DMS114 treated with DMSO at 0.1 percent for 48 hours (cell line): ENCODE results near the gene TOGARAM1.
"Not testable (repeated sequence)": the region's sequence is repeated elsewhere in the genome, so short reads cannot be mapped to it uniquely, and the experiment has no call there.

Experiments
- DNase-seq: peaks from one replicate; lab custom pipeline; 2025; ENCODE audit not compliant: unreplicated experiment; lab: John Stamatoyannopoulos, UW

Gene TOGARAM1

DNA sequence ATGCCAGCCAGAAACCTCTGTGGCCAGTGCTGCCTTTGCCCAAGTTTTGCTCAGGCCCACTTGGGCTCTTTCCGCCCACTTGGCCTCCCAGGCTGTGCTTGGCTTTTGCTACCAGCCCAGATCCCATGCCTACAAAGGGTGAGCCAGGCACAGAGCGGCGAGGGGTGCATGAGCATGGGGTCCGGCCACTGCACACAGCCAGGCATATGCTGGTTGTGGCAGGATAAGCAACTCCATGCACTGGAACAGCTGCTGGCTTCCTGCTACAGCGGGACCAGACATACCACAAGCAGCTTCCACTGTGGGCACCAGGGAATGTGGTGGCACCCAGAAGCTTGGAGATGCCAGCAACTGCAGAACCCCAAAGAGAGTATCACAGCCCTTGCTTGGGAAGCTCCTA, 76.3 kb downstream of the TOGARAM1 start:
- no peak for DNase-seq

GRCh38 chr14:45038865-45039264, 76.9 kb downstream of the TOGARAM1 start:
- DNase-seq, result no peak

GRCh38 chr14:45039390-45039789, 77.4 kb downstream of the TOGARAM1 start:
- no peak for DNase-seq

DNA sequence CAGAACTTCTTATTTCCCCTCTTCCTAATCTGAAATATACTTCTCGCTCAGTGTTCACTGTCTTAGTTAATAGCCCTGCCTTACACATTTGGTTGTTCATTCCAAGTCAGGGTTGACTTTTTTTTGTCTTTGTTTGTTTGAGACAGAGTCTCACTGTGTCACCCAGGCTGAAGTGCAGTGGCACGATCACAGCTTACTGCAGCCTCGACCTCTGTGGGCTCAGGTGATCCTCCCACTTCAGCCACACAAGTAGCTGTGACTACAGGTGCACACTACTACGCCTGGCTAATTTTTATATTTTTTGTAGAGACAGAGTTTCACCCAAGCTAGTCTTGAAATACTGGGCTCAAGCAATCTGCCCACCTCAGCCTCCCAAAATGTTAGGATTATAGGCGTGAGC, 79.7 kb downstream of the TOGARAM1 start:
- DNase-seq, result no peak

GRCh38 chr14:45044638-45045037, 82.6 kb downstream of the TOGARAM1 start:
- no peak for DNase-seq

DNA sequence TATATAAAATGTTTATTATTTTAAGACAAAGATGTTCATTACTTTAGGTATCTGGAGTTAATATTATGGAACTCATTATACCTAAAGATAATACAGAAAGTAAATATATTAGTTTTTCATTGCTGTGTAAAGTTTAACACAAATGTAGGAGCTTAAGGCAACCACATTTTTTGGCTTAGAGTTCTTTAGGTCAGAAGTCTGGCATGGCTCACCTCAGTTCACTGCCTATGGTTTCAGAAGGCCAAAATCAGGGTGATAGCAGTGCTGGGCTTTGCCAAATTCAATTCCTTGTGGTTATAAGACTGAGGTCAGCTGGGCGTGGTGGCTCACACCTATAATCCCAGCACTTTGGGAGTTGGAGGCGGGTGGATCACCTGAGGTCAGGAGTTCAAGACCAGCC, 86.4 kb downstream of the TOGARAM1 start:
- no peak for DNase-seq

DNA sequence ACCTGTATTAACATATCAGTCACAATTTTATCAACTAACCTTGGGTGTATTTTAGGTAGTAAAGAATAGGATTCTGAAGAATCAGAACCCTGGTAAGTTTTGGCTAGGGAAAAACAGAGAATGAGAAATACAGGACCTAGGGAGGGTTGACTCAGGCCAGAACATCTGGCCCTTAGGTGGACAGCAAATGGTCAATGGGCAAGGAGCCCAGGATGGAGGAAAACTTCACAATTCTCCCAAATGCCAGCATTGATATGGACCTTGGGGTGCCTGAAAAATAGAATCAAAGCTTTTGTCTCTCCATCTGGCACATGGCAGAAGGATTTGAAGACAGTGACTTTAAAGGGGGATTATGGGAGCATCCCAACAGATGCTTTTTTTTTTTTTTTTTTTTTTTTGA, 89.2 kb downstream of the TOGARAM1 start:
- no peak for DNase-seq

DNA sequence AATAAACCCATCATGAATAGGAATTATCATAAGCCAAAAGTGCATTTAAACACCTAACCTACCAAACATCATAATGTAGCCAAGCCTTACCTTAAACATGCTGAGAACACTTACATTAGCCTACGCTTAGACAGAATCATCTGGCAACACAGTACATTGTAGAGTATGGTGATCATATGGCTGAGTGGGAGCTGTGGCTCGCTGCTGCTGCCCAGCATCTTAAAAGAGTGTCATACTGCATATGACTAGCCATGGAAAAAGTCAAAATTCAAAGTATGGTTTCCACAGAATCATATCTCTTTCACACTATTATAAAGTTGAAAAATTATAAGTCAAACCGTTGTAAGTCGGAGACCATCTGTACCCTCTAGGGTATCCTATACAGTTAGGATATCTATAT, 89.9 kb downstream of the TOGARAM1 start:
- no peak for DNase-seq

GRCh38 chr14:45057349-45057748, 95.4 kb downstream of the TOGARAM1 start:
- no peak for DNase-seq

DNA sequence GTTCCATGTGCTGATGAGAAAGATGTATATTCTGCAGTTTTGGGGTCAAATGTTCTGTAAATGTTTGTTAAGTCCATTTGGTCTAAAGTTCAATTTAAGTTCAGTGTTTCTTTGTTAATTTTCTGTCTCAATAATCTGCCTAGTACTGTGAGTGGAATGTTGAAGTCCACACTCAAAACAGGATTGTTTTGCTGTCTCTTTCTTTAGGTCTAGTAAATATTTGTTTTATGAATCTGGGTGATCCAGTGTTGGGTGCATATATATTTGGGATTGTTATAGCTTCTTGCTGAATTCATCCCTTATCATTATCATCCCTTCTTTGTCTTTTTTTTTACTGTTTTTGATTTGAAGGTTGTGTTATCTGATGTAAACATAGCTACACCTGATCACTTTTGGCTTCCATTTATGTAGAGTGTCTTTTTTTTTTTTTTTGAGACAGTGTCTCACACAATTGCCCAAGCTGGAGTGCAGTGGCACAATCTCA, 95.9 kb downstream of the TOGARAM1 start:
- DNase-seq, result no peak

- DNase-seq, result no peak
Observed at GRCh38 chr14:45060551-45060950, 98.6 kb downstream of the TOGARAM1 start.

DNA sequence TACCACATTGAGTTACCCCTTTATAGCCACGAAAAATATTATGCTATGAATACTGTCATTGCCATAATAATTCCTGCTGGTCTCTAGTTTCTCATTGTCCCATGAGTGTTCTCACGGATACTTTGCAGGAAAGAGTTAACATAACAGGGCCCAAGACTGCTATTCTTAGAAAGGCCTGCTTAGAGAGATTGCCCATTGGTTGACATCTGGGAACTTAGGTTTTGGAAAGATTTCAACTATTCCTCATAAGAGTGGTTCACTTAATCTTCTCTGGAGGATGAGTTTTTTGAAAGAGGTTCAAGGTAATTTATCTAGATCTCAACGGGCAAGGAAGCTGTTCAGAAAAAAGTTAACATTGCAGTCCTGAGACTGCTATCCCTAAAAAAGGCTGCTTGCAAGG, 103.5 kb downstream of the TOGARAM1 start:
- no peak for DNase-seq

GRCh38 chr14:45065956-45066355, 104.0 kb downstream of the TOGARAM1 start:
- no peak for DNase-seq

DNA sequence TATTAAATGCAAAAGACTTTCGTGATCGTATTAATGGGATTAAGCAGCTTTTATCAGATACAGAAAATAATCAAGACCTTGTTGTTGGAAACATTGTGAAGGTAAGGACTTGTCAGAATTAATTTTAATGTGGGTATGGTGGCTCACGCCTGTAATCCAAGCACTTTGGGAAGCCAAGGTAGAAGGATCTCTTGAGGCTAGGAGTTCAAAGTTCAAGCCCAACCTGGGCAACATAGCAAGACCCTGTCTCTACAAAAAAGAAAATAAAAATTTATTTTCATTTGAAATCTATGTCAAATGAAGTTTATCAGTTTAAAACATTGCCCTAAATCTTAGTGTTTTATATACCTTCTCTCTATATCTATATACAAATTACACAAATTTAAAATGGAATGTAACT, 104.7 kb downstream of the TOGARAM1 start:
- no peak for DNase-seq

DNA sequence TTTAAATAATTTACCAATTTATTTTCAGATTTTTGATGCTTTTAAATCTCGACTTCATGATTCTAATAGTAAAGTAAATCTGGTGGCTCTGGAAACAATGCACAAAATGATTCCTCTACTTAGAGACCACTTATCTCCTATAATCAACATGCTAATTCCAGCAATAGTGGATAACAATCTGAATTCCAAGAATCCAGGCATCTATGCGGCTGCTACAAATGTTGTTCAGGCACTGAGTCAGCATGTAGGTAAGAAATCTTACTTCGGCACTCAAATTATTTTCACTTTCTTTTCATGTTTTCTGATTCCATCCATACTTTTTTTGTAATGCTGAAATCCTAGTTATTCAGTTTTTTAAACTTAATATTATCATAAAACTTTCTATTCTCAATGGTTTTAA, 106.4 kb downstream of the TOGARAM1 start:
- no peak for DNase-seq

DNA sequence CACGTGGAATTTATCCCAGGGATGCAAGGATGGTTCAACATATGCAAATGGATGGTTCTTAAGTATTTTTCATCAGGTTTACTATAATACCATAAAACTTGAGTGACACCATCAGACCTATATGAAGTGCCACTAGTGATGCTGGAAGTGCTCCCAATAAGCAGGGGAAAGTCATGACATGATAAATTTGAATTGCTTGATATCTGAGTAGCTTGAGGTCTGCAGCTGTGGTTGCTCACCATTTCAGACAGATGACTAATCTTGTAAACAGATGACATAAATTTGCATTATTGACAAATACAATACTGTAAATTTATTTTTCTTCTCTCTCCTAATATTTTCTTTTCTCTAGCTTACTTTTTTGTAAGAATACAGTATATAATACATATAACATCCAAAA, 108.2 kb downstream of the TOGARAM1 start:
- DNase-seq, result no peak

GRCh38 chr14:45072126-45072525, 110.1 kb downstream of the TOGARAM1 start:
- DNase-seq, result no peak

DNA sequence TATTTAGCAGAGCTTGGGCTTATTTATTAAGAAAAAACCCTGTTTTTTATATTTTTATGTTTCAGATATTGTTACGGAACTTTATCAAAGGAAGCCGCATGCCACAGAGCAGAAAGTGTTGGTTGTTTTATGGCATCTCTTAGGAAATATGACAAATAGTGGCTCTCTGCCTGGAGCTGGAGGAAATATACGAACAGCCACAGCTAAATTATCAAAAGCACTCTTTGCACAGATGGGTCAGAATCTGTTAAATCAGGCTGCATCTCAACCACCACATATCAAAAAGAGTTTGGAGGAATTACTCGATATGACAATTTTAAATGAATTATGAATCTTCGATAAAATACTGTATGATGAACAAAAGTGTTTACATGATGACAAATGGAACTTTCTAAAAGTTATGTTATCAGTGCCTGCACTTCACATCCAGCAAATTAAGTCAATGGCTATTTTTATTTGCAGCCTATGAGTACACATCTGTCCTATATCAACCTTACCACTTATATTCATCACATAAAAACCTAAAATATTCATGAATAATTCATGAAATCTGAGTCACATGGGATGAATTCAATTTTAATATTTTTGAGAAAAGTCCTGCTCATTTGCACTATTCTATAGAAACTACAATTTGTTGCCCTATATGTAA, 111.4 kb downstream of the TOGARAM1 start:
- no peak for DNase-seq

DNA sequence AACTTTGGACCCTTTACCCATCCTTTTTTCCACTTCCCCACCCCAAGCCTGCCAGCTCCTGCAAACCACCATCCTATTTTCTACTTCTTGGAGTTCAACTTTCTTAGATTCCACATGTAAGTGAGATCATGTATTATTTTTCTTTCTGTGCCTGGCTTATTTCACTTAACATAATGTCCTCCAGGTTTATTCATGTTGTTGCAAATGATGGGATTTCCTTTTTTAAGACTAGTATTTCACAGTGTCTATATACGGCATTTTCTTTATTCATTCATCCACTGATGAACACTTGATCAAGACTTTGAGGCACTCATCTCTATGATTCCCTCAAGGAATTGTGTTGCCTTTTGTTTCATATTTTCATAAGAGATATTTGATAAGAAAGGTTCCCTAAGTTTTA, 116.3 kb downstream of the TOGARAM1 start:
- no peak for DNase-seq

DNA sequence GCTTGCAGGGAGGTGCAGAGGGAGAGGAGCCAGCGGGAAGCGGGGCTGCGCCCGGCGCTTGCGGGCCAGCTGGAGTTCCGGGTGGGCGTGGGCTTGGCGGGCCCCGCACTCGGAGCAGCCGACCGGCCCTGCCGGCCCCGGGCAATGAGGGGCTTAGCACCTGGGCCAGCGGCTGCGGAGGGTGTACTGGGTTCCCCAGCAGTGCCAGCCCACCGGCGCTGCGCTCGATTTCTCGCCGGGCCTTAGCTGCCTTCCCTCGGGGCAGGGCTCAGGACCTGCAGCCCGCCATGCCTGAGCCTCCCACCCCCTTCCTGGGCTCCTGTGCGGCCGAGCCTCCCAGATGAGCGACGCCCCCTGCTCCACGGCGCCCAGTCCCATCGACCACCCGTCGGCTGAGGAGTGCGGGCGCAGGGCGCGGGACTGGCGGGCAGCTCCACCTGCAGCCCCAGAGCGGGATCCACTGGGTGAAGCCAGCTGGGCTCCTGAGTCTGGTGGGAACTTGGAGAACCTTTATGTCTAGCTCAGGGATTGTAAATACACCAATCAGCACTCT, 118.5 kb downstream of the TOGARAM1 start:
- not testable (repeated sequence) for DNase-seq

GRCh38 chr14:45081096-45081495, 119.1 kb downstream of the TOGARAM1 start:
- not testable (repeated sequence) for DNase-seq

DNA sequence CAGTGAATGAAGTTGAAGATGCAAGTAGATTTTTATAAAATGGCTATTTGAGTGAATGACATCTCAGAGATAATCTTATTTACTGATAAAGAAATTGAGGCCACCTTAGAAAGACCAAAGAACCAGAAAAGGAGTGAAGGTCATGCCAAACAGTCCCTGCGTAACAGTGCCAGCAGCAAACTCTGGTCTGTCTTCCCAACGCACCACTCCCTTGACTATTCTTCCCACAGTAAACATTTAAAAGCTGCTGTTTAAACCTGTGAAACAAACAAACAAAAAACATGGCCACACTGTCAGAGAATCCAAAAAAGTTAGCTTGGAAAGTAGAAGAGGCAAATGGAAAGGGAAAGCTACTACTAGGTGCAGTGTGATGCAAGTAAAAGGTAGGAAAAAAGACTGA, 120.4 kb downstream of the TOGARAM1 start:
- DNase-seq, result no peak

DNA sequence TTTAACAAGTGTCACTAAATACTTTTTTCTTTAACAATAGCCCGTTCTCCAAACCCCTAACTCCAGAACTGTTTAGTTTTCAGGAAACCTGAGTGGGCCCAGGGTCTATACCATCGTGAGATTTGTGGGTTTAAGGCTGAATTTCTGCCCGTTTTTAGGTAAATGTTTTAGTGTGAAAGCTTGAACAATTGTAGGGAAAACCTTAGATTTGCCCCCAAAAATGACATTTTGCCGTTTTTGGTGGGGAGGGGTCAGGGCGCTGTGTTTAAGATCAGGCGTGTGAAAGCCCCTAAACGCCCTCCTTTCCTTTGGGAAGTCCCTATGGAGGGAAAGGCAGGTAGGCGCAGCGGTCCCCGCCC, 121.6 kb downstream of the TOGARAM1 start:
- peak; percentile 20 for DNase-seq
